IMR-90 (cell line): ENCODE data around the gene ZNF12.

ENCODE experiments used
- BHLHE40 ChIP-seq: fragments of 150-350 bp; IDR thresholded peaks from 2 replicates; pipeline ENCODE4 v1.6.1; 2016; ENCODE audit warnings: mild to moderate bottlenecking, low read depth, low read length
- CEBPB ChIP-seq: IDR thresholded peaks from 2 replicates; pipeline ENCODE4 v1.6.1; 2012; ENCODE audit warnings: low read depth, low read length, improper control_type of control experiment
- CTCF ChIP-seq: conservative IDR thresholded peaks from 2 replicates; pipeline ENCODE4 v1.5.1; 2012; ENCODE audit warnings: mild to moderate bottlenecking, low read depth, low read length, improper control_type of control experiment
- FOS ChIP-seq: fragments of 150-350 bp; IDR thresholded peaks from 2 replicates; pipeline ENCODE4 v1.6.1; 2016; ENCODE audit warnings: low read depth, low read length
- MAZ ChIP-seq: IDR thresholded peaks from 2 replicates; pipeline ENCODE4 v1.6.1; 2012; ENCODE audit warnings: low read depth, mild to moderate bottlenecking, low read length, improper control_type of control experiment, moderate library complexity, borderline replicate concordance
- MXI1 ChIP-seq: IDR thresholded peaks from 2 replicates; pipeline ENCODE4 v1.6.1; 2012; ENCODE audit warnings: low read depth, mild to moderate bottlenecking, low read length, moderate library complexity, borderline replicate concordance
- NFE2L2 ChIP-seq: fragments of 150-350 bp; IDR thresholded peaks from 2 replicates; pipeline ENCODE4 v1.6.1; 2016; ENCODE audit warnings: low read depth, mild to moderate bottlenecking, low read length
- POLR2A ChIP-seq: IDR thresholded peaks from 2 replicates; pipeline ENCODE4 v1.6.1; 2012; ENCODE audit warnings: mild to moderate bottlenecking, low read depth, low read length
- RCOR1 ChIP-seq: IDR thresholded peaks from 2 replicates; pipeline ENCODE4 v1.6.1; 2012; ENCODE audit warnings: mild to moderate bottlenecking, low read length, improper control_type of control experiment; ENCODE audit not compliant: insufficient replicate concordance
- SMC3 ChIP-seq: fragments of 150-350 bp; IDR thresholded peaks from 2 replicates; pipeline ENCODE4 v1.6.1; 2016; ENCODE audit warnings: low read depth, mild to moderate bottlenecking, antibody characterized with exemption, low read length, moderate library complexity

GRCh38 chr7:6729492-6730342 lies 23.0 kb upstream of the ZNF12 start:
- TF ChIP-seq CTCF (no peak), MXI1 (no peak), RCOR1 (no peak), SMC3 (no peak), MAZ (peak; percentile 81; the same call in 1 of the 2 replicates), FOS (no peak), POLR2A (peak; percentile 70; the same call in 1 of the 2 replicates), NFE2L2 (no peak), BHLHE40 (no peak), CEBPB (no peak)
